ENCODE data around the gene RASGRF1.

RASGRF1 gene

GRCh38 chr15:78982736-78983135 is 107.8 kb downstream of the RASGRF1 start:
- DNase-seq, result peak in 2 of 3 donors; percentile 51 to 75

- no peak for DNase-seq
Measured at GRCh38 chr15:78981532-78982313, 108.9 kb downstream of the RASGRF1 start.

DNA sequence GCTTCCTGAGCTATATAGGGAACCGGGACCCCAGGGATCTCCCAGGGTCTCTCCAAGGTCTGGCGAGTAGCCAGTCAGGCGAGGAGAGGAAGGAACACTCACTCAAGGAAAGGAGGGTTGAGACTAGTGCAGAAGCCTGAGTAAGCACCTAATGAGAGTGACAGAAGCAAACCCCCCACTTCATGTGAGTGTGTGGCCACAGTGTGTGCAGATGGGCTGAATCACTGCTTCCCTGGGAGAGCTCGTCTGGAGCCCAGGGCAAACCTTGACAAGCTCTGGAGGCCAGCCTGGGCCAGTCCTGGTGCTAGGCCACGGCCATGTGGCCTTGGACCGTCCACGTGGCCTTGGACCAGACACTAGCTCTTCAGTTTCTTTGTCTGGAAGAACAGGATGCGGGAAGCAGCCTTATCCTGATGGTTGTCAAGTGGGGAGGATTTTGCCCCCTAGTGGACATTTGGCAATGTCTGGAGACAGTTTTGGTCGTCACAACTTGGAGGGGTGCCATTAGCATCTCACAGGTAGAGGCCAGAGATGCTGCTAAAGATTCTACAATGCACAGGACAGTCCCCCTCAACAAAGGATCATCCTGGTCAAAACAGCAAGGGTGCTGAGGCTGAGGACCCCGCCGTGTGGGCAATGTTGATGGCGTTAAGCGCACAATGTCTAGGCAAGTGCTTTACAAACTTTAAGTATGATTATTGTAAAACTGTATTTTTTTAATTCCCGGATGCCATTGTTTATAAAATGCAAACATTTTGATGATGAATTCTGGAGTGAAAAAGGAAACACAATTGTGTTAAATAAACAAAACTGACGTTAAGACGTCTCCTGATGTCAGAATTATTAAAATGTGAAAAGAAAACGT is 110.9 kb downstream of the RASGRF1 start:
- peak; percentile 50 to 58 (median 51) for DNase-seq

DNA sequence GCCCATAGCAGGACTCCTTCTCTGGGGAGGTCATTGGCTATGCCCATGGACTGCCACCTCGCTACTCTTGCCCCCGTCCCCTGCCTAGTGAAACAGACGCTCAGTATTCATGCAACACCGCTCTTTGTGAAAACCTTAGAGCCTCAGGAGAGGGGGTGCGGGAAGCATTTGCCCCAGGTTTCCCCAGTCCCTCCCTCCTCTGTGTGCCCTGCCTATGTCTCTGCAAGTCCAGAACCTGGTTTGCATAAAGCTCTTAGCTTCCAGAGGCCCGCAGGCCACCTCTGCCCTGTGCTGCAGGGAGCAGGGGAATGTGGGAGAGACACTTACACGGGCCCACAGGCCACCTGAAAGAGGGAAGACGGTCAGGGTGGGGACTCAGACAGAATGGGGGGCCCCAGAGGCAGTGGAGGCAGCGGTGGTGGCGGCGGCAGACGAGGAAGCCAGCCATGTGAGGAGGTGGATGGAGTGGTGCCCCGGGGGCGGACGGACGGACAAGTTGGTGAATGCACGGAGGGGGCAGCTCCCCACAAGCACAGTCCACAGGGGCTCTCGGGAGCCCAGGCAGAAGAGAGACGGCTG is 111.9 kb downstream of the RASGRF1 start:
- no peak for DNase-seq

DNA sequence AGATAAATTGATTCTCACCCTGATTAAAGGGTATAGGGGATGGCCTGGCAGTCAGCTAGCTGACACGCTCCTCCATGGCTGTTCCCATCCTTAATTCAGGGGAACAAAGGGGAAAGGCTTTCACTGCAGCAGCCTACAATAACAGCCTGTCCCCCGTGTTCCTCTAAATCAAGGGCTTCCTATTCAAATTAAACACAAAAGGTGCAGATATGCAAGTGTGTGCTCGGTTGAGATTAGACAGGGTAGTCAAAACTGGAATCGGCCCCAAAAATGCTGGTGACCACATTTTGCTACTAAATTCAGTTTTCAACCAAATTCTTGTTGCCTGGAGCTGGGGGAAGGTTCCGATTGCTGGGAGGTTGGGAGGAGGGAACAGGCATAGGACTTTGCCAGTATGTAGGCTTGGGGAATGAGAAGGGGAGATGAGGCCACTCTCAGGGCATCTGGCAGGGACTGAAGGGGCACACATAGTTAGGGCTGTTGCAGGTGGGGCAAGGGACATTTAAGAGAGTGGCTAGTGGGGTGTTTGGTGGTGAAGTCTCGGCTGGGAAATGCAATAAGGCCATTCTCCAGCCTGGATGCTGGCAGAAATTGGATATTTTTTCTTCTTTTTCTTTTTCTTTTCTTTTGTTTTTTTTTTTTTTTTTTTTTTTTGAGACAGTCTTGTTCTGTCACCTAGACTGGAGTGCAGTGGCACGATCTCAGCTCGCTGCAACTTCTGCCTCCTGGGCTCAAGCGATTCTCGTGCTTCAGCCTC is 112.8 kb downstream of the RASGRF1 start:
- no peak for DNase-seq

- peak; percentile 75 to 80 (median 75) for DNase-seq
Measured at GRCh38 chr15:78977091-78977571, 113.4 kb downstream of the RASGRF1 start.

DNA sequence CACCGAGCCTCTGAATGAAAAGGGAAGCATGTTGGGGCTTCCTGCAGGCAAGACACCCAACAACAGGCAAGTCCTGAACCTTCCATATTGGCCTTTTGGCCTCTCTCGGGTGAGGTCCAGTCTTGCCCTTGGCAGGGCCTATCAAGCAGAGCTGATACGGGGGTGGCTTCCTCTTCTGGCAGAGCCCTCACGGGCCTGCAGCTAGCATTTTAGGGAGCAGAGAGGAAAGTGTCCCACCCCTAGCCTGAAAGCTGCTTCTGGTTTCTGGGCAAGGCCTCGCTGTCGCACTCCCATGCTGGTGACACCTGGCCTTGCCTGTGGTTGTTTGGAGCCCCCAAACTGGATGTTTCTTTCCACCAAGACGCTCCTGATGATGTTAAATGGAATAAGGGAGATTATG is 113.9 kb downstream of the RASGRF1 start:
- DNase-seq, result peak in 2 of 3 donors; percentile 31 to 46

DNA sequence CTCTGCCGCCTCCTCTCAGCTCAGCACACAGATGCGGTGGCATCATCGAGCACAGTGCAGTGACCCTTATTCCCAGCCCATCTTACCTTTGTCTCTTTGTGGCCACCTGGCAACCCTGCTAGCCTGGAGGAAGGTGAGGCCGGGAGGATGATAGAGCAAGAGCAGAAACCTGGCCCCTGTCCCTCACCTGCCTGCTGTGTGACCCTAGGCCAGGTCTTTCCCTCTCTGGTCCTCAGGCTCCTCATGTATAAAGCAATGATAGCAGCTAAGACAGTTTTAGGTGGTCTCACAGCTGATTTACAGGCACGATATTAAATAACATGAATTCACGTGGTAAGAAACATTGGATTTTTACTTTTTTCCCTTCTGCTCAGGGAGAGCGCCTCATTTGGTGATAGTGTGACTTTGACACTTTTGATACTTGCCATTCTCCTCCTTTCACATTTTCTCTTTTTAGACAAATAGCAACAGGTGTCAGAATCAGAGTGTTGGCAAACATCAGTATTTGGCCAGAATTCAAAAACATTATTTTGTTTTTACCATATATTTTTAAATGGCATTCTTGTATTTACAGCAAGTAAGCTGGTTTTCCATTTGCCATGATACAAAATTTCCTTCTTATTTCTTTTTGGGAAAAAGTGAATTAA is 116.2 kb downstream of the RASGRF1 start:
- no peak for DNase-seq

GRCh38 chr15:78969687-78970349 is 120.8 kb downstream of the RASGRF1 start:
- no peak for DNase-seq

GRCh38 chr15:78968539-78969271 is 121.9 kb downstream of the RASGRF1 start:
- DNase-seq, result no peak

DNA sequence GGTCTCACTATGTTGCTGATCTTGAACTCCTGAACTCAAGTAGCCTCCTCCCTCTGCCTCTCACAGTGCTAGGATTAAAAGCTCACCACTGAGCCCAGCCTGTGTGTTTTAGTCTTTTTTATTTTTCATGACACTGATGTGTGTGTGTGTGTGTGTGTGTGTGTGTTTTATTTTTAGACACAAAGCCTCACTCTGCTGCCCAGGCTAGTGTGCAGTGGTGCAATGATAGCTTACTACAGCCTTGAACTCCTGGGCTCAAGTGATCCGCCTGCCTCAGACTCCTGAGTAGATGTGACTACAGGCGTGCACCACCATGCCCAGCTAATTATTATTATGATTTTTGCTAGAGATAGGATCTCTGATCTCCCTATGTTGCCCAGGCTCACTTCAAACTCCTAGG is 122.5 kb downstream of the RASGRF1 start:
- no peak for DNase-seq

DNA sequence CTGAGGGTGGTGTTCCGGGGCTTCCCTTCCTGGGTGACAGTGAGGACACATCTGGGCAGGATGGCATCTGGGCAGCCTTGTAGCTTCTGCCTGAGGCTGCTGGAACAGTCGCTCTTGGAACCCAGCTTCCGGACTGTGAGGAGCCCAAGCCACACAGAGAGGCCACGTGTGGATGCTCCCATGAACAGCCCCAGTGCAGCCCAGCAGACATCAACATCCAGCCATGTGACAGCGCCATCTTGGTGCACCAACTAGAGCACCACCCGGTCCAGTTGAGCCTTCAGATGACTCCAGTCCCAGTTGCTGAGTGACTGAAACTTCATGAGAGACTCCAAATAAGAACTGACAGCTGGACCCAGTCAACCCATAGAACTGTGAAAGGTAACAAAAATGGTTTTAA is 130.3 kb downstream of the RASGRF1 start:
- no peak for DNase-seq

DNA sequence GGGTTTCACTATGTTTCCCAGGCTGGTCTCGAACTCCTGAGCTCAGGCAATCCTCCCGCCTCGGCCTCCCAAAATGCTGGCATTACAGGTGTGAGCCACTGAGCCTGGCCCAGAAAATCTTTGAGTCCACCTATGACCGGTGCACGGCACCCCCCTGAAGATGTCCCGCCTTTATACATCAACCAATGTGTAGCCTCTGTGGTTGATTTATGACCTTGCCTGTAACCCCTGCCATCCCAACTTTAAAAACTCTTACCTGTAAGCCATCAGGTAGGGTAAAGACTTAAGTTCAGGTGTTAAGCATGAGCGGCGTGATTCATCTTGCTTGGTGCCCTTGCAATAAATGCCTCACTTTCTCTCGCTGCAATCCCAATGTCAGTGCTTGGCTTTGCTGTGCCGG is 131.2 kb downstream of the RASGRF1 start:
- DNase-seq, result no peak

DNA sequence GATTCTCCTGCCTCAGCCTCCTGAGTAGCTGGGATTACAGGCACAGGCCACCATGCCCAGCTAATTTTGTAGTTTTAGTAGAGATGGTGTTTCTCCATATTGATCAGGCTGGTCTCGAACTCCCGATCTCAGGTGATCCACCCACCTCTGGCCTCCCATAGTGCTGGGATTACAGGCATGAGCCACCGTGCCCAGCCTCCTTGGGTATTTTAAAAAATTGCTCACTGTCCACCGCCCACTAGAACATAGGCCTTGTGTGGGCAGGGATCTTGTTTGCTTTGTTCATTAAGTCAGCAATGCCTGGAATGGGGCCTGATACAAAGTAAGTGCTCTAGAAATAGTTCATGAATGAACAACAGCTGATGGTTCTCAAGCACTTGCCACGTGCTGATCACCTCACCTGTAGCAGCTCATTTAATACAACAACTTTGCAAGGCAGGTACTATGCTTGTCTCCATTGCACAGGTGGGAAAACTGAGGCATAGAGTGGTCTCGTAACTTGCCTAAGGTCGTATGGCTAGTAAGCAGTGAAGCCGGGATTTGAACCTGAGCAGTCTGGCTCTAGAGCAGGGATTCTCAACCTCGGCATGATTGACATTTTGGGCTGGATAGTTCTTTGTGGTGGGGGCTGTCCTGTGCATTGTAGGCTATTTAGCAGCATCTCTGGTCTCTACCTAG is 133.0 kb downstream of the RASGRF1 start:
- DNase-seq, result no peak

- DNase-seq, result no peak
Measured at GRCh38 chr15:78956937-78957336, 133.6 kb downstream of the RASGRF1 start.

DNA sequence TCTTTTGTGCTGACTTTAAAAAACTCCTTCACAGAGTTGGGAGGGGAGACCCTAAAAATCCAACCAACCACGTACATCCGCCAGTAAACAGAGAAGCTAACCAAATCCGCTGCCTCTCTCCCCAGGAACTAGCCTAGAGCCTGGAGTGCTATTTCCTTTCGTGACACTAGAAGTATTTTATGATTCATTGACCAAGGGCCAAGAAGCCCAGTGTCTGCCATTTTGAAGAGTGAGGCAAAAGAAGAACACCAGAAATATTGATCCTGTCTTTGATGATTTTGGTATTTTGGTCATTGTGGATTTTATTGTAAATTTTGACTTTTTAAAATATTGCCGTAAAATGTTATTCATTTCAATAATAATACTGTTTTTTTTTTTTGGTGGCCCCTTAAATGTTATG is 135.2 kb downstream of the RASGRF1 start:
- no peak for DNase-seq

DNA sequence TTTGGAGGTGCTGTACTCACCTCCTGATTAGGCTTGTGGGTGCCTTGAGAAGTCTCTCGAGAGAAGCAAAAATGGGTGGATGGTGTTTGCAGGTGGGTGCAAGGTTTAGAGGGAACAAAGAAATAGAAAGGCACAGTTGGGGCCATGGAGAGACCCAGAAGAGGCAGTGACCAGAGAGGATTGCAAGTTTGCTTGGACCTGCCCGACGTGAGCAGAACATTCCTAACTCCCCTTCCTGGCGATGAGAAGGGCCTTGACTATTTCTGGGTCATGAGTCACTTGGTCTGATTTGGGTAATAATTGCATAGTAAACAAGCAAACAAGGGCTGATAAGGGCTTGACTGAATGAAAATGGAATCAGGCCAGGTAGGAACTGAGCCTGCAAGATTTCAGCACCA is 138.7 kb downstream of the RASGRF1 start:
- DNase-seq, result no peak

- peak in 2 of 3 donors; percentile 23 to 31 for DNase-seq
Measured at GRCh38 chr15:78950902-78951840, 139.4 kb downstream of the RASGRF1 start.

DNA sequence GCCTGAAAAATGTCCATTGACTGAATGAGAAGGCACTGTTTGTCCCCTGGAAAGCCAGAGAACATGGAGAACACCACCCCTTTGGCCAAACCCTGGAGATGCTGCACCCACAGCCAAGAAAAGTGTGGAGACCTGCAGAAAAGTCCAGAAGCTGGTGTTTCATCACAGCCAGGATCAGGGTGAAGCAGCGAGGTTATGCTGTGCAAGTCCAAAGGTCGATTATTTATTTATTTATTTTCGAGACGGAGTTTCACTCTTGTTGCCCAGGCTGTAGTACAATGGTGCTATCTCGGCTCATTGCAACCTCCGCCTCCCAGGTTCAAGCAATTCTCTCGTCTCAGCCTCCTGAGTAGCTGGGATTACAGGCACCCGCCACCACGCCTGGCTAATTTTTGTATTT is 140.2 kb downstream of the RASGRF1 start:
- no peak for DNase-seq
